22Rv1 (cell line): ENCODE results near the gene BFSP2.

ENCODE experiments used
- H3K27ac ChIP-seq: fragments of 450-650 bp; 2 replicates; pipeline ENCODE4 v1.5.1; 2017
- ZFX ChIP-seq: fragments of 450-650 bp; IDR thresholded peaks from 2 replicates; pipeline ENCODE4 v1.6.1; 2017; ENCODE audit warnings: antibody characterized with exemption, borderline replicate concordance
- TF ChIP-seq, protein P1 (sequence below): fragments of 450-650 bp; IDR thresholded peaks from 2 replicates; pipeline ENCODE4 v1.5.1; 2017; ENCODE audit warnings: mild to moderate bottlenecking

BFSP2 gene

GRCh38 chr3:133383175-133383574 lies 16.7 kb upstream of the BFSP2 start:
- TF ChIP-seq ZFX, result no peak
- TF ChIP-seq, protein P1, sequence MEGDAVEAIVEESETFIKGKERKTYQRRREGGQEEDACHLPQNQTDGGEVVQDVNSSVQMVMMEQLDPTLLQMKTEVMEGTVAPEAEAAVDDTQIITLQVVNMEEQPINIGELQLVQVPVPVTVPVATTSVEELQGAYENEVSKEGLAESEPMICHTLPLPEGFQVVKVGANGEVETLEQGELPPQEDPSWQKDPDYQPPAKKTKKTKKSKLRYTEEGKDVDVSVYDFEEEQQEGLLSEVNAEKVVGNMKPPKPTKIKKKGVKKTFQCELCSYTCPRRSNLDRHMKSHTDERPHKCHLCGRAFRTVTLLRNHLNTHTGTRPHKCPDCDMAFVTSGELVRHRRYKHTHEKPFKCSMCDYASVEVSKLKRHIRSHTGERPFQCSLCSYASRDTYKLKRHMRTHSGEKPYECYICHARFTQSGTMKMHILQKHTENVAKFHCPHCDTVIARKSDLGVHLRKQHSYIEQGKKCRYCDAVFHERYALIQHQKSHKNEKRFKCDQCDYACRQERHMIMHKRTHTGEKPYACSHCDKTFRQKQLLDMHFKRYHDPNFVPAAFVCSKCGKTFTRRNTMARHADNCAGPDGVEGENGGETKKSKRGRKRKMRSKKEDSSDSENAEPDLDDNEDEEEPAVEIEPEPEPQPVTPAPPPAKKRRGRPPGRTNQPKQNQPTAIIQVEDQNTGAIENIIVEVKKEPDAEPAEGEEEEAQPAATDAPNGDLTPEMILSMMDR, result no peak
- H3K27ac ChIP-seq, result no peak overlapping the region

DNA sequence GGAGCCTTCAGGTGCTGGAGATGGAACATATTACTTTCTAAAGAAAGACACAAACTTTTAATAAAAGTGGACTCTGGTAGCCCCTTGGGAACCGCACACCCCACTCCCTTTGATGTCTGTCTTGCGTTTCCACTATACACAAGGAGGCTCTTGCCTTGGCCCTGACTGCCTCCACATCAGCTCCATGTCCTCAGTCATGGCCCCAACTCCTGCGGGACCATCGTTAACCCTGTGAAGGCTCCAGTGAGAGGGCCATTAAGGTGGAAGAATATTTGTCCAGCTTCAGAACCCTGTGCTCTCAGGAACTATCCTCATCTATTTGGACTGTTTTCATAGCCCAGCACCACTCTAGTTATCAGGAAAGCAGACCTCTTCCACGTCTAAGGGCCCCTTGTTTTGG lies 16.1 kb upstream of the BFSP2 start:
- TF ChIP-seq ZFX, result no peak
- TF ChIP-seq, protein P1, result no peak
- H3K27ac ChIP-seq, result no peak overlapping the region

DNA sequence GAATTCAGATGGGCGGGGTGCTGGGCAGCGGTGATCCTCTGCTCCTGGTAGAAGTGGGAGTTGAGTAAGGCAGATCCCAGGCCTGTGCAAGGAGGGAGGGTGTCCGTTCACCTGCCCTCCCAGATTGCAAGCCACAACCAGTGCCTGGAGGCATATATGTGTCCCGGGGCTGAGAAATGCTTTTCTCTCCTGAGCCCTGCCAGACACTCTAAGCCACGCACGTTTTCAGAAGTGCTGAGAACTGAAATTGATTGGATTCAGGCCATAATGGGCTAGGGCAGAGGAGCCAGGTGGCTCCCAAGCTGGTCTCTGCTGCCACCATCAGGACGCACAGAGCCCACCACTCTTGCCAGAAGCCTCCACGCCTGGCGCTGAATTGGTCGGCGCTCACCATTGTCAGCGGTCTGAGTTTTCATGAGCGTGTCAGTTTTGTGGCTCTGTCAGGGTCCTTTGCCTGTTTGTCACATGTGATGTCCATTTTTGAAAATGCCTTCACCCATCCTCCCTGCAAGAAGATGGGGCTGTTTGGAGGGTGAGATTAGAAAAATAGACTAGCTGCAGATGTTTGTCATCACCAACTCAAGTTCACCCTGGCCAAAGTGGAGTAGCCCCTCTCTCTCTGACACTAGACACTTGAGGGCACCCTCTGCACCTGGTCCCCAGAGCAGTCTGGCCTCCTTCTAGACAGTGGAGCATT lies 15.4 kb upstream of the BFSP2 start:
- no peak for TF ChIP-seq ZFX
- TF ChIP-seq, protein P1, result peak; percentile 93
- no peak overlapping the region for H3K27ac ChIP-seq

DNA sequence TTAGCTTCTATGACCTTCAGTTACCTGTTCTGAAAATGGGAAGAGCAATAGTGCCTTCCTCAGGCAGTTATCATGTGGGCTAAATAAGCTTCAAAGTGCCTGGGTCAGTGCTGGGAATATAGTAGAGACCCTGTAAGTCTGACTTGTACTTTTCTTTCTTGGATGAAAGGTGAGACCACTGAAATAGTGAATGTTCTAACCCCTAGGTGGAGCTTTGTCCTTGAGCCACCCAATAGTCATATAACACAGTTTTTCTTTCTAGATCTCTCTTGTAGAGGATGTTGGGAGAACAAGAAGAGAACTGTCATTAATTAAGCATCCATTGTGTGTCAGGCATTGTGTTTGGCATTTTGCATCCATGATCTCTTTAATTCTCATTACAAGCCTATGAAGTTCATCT lies 13.0 kb upstream of the BFSP2 start:
- TF ChIP-seq ZFX, result no peak
- TF ChIP-seq, protein P1, result no peak
- H3K27ac ChIP-seq, result no peak overlapping the region

GRCh38 chr3:133387341-133387740 lies 12.5 kb upstream of the BFSP2 start:
- TF ChIP-seq, protein P1, result no peak
- TF ChIP-seq ZFX, result no peak
- H3K27ac ChIP-seq, result no peak overlapping the region

GRCh38 chr3:133388696-133389395 lies 11.0 kb upstream of the BFSP2 start:
- no peak overlapping the region for H3K27ac ChIP-seq
- no peak for TF ChIP-seq ZFX
- TF ChIP-seq, protein P1, result no peak

GRCh38 chr3:133390715-133391114 lies 9.1 kb upstream of the BFSP2 start:
- TF ChIP-seq ZFX, result no peak
- TF ChIP-seq, protein P1, result no peak
- H3K27ac ChIP-seq, result no peak overlapping the region
